OCI-LY3 (cell line): Measurements from ENCODE around the gene EEF2.

ENCODE experiments used
- H2AFZ ChIP-seq: fragments of 200-600, 300-600 bp; shearing (Covaris generic); 2 replicates; pipeline ENCODE4 v1.6.0; 2014; ENCODE audit warnings: antibody characterized with exemption, low read depth, low read length
- H3K27ac ChIP-seq: fragments of 200-600, 300-600 bp; sonication (generic); 2 replicates; pipeline ENCODE4 v1.5.1; 2014; ENCODE audit warnings: mild to moderate bottlenecking, low read length, moderate library complexity, mixed read lengths
- H3K27me3 ChIP-seq: fragments of 200-600, 300-600 bp; sonication (generic); 2 replicates; pipeline ENCODE4 v1.6.1; 2014; ENCODE audit warnings: low read depth, low read length, mixed read lengths
- H3K36me3 ChIP-seq: fragments of 200-600, 300-600 bp; sonication (generic); replicated peaks from 2 replicates; pipeline ENCODE3; 2014; ENCODE audit warnings: low read depth, low read length, mixed read lengths
- H3K4me1 ChIP-seq: fragments of 300-600, 200-600 bp; sonication (generic); 2 replicates; pipeline ENCODE4 v1.6.1; 2014; ENCODE audit warnings: low read length, mixed read lengths
- H3K4me2 ChIP-seq: fragments of 200-600, 300-600 bp; sonication (generic); 2 replicates; pipeline ENCODE4 v1.6.1; 2014; ENCODE audit warnings: low read length, mixed read lengths
- H3K4me3 ChIP-seq: fragments of 300-600, 200-600 bp; sonication (generic); 2 replicates; pipeline ENCODE4 v1.5.1; 2014; ENCODE audit warnings: antibody characterized with exemption, mild to moderate bottlenecking, low read length, moderate library complexity
- H3K79me2 ChIP-seq: fragments of 300-600, 200-600 bp; shearing (Covaris generic); 2 replicates; pipeline ENCODE4 v1.6.1; 2014; ENCODE audit warnings: mild to moderate bottlenecking, low read length, mixed read lengths
- H3K9ac ChIP-seq: fragments of 300-600, 200-600 bp; shearing (Covaris generic); 2 replicates; pipeline ENCODE4 v1.6.0; 2014; ENCODE audit warnings: mild to moderate bottlenecking, low read length, moderate library complexity
- H3K9me3 ChIP-seq: fragments of 200-600, 300-600 bp; shearing (Covaris generic); 2 replicates; pipeline ENCODE4 v1.6.1; 2014; ENCODE audit warnings: low read length, mixed read lengths; ENCODE audit not compliant: insufficient read depth
- H4K20me1 ChIP-seq: fragments of 200-600, 300-600 bp; sonication (generic); 2 replicates; pipeline ENCODE4 v1.6.1; 2016; ENCODE audit warnings: low read length, mixed read lengths; ENCODE audit not compliant: insufficient read depth
- CTCF ChIP-seq: fragments of 200-600, 300-600 bp; sonication (generic); IDR thresholded peaks from 2 replicates; pipeline ENCODE4 v1.5.1; 2014; ENCODE audit warnings: antibody characterized with exemption, low read length, low read depth
- EZH2phosphoT487 ChIP-seq: fragments of 200-600 bp; shearing (Covaris generic); IDR thresholded peaks from 2 replicates; pipeline ENCODE4 v1.6.1; 2018; ENCODE audit warnings: antibody characterized with exemption, mixed run types, low read depth

The EEF2 gene

GRCh38 chr19:3983542-3983914 is 1.7 kb downstream of the EEF2 start:
- Histone ChIP-seq H2AFZ (no peak overlapping the region), H4K20me1 (peaks cover 65% of the 10 kb centered on the region)

GRCh38 chr19:3982701-3983541 is 2.3 kb downstream of the EEF2 start:
- peaks cover 68% of the 10 kb centered on the region for H3K36me3 ChIP-seq
- peak overlapping the region; percentile 90 for H3K4me3 ChIP-seq
- H3K27ac ChIP-seq = peak overlapping the region; percentile 76
- H3K9me3 ChIP-seq = no peaks in the 10 kb centered on the region
- H3K27me3 ChIP-seq = no peaks in the 10 kb centered on the region
- peaks cover 20% of the 10 kb centered on the region for H3K4me1 ChIP-seq
- H4K20me1 ChIP-seq = peaks cover 70% of the 10 kb centered on the region
- H3K79me2 ChIP-seq = peaks cover 72% of the 10 kb centered on the region
- TF ChIP-seq CTCF = no peak
- TF ChIP-seq EZH2phosphoT487 = no peak
- H3K4me2 ChIP-seq = peak overlapping the region; percentile 95
- no peak overlapping the region for H2AFZ ChIP-seq
- H3K9ac ChIP-seq = no peak overlapping the region

More at GRCh38 chr19:3983542-3983914, 1.7 kb downstream of the EEF2 start:
- no peaks in the 10 kb centered on the region for H3K9me3 ChIP-seq
- peak overlapping the region; percentile 90 for H3K4me3 ChIP-seq
- H3K9ac ChIP-seq = peak overlapping the region; percentile 95
- peak overlapping the region; percentile 76 for H3K27ac ChIP-seq
- peak overlapping the region; percentile 95 for H3K4me2 ChIP-seq
- H3K4me1 ChIP-seq = peaks cover 25% of the 10 kb centered on the region
- H3K27me3 ChIP-seq = no peaks in the 10 kb centered on the region
- peaks cover 69% of the 10 kb centered on the region for H3K79me2 ChIP-seq
- TF ChIP-seq EZH2phosphoT487 (no peak), CTCF (no peak)
- peaks cover 63% of the 10 kb centered on the region for H3K36me3 ChIP-seq

- H3K9ac ChIP-seq = no peak overlapping the region
Measured at GRCh38 chr19:3981736-3982681, 3.3 kb downstream of the EEF2 start.

GRCh38 chr19:3981373-3981735 is 3.9 kb downstream of the EEF2 start:
- H3K79me2 ChIP-seq = peaks cover 88% of the 10 kb centered on the region
- H3K4me1 ChIP-seq = peaks cover 13% of the 10 kb centered on the region
- no peak overlapping the region for H3K27ac ChIP-seq
- no peak for TF ChIP-seq EZH2phosphoT487
- no peak for TF ChIP-seq CTCF
- no peaks in the 10 kb centered on the region for H3K27me3 ChIP-seq
- no peak overlapping the region for H3K9ac ChIP-seq
- no peak overlapping the region for H2AFZ ChIP-seq
- H4K20me1 ChIP-seq = peaks cover 86% of the 10 kb centered on the region
- peaks cover 84% of the 10 kb centered on the region for H3K36me3 ChIP-seq
- no peaks in the 10 kb centered on the region for H3K9me3 ChIP-seq
- no peak overlapping the region for H3K4me3 ChIP-seq
- H3K4me2 ChIP-seq = no peak overlapping the region

More at GRCh38 chr19:3981736-3982681, 3.3 kb downstream of the EEF2 start:
- Histone ChIP-seq H3K36me3 (peaks cover 77% of the 10 kb centered on the region), H3K9me3 (no peaks in the 10 kb centered on the region), H3K27me3 (no peaks in the 10 kb centered on the region), H4K20me1 (peaks cover 79% of the 10 kb centered on the region), H3K4me2 (no peak overlapping the region), H2AFZ (no peak overlapping the region), H3K27ac (no peak overlapping the region), H3K4me3 (no peak overlapping the region), H3K4me1 (peaks cover 16% of the 10 kb centered on the region), H3K79me2 (peaks cover 81% of the 10 kb centered on the region)
- no peak for TF ChIP-seq EZH2phosphoT487
